HG03432 (cell line): ENCODE measurements around the gene DPPA5.

Source experiments
- ATAC-seq: cut with Tn5 transposase; IDR thresholded peaks from one replicate; pipeline ENCODE4 v1.9.1; 2021; ENCODE audit warnings: mild to moderate bottlenecking, moderate library complexity; ENCODE audit not compliant: unreplicated experiment

DPPA5 gene

DNA sequence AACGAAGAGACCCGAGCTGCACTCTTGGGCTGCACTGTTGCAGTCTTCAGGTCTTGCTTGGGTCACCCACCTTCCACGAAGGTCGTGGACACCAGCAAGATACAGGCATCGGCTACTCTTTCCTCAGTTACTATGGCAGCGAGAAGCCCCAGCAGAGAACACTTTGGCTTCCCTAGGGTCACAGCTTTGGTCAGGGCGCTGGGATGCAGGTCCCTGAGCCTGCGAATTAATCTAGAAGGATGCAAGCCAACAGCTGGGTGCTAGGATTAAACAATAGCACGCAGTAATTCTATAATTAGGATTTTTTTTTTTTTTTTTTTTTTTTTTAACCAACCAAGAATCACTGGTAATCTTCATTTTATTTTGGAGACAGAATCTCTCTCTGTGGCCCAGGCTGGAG lies 10.5 kb upstream of the DPPA5 start:
- no peak for ATAC-seq

DNA sequence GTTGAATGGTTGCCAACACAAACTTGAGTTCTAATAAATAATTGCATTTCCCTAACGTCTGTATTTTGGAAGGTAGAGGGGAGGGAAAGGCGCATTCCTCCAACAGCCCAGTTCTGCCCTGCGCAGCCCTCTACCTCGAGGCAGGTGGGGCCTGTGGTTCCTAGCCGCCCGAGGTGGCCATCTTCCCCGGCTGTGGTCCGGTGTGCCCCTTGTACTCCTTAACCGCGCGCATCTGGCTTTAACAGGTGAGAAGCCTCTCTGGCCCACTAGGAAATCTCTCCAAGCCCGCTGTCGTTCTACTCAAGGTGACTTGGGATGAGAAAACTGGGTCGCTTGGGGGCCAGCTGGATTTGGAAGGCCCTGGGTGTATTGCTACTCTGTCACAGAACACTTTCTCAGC lies 10.0 kb upstream of the DPPA5 start:
- ATAC-seq = no peak

GRCh38 chr6:73363537-73363875 lies 9.4 kb upstream of the DPPA5 start:
- ATAC-seq = no peak

GRCh38 chr6:73362869-73363536 lies 8.9 kb upstream of the DPPA5 start:
- no peak for ATAC-seq

DNA sequence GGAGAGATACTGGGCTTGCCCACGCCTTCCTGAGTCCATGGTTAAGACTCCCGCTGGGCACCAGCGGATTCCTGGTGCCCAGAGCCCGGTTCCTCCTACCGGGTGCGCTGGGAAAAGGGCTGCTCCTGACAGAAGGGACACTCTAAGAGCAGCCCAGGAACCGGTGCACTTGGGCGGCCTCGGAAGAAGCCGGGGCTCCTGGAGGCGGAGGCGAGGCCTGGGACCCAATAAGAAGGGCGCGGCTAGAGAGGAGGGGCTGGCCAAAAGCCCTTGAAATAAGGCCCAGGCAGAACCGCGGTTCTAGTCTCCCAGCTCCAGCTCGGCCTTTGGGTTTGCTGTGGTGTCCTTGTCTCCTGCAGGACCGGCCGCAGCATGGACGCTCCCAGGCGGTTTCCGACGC lies 8.3 kb upstream of the DPPA5 start, which contains the start of gene KHDC3L:
TSS of gene KHDC3L (plus strand) at position 301 of the 400 bp plus-strand sequence. CDS start at position 373, 72 bp downstream.
- ATAC-seq = no peak

DNA sequence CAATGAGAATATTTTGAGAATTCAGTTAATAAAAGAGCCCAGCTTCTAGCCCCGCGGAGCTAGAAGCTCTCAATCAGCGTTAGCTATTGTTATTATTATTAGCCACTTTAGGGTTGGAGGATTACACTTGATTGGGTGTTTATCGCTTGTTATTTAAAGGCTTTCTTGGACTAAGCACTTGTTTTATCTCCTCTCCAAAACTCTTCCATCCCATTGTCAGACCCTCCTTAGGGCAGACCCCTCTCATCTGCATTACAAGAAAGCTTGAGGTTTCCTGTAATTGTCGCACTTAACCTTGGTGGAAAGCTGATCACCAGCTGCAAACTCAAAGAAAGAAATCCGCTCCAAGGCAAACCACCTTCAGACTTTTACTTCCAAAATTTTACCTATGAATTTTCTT lies 4.8 kb downstream of the DPPA5 start:
- ATAC-seq = no peak

GRCh38 chr6:73348550-73349204 lies 5.4 kb downstream of the DPPA5 start:
- no peak for ATAC-seq

DNA sequence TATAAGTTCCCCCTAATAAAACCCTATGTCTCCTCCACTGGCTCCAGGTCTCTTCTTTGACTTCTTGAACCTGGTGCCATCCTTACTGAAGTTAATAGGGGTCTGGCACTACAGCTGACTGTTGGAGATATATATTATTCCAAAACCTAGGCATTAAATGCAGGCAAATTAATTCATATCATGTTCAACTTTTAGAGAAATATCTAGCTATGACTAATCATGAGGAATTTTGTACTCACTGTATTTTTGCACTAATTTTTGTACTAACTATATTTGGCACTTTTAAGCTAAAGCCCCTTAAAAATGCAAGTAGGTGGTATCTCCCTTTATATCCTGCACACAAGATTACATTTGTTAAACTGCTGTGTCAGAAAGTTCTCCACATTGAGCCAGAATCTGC lies 10.9 kb downstream of the DPPA5 start:
- ATAC-seq = no peak

- no peak for ATAC-seq
Observed at GRCh38 chr6:73342174-73342573, 11.9 kb downstream of the DPPA5 start.

- ATAC-seq = no peak
Observed at GRCh38 chr6:73341335-73341734, 12.7 kb downstream of the DPPA5 start.

GRCh38 chr6:73340048-73340447 lies 14.0 kb downstream of the DPPA5 start:
- ATAC-seq = no peak

- peak; percentile 38 for ATAC-seq
Observed at GRCh38 chr6:73339340-73339739, 14.7 kb downstream of the DPPA5 start.

GRCh38 chr6:73329201-73329600 lies 24.9 kb downstream of the DPPA5 start:
- peak; percentile 76 for ATAC-seq

GRCh38 chr6:73328790-73329189 lies 25.3 kb downstream of the DPPA5 start:
- no peak for ATAC-seq

DNA sequence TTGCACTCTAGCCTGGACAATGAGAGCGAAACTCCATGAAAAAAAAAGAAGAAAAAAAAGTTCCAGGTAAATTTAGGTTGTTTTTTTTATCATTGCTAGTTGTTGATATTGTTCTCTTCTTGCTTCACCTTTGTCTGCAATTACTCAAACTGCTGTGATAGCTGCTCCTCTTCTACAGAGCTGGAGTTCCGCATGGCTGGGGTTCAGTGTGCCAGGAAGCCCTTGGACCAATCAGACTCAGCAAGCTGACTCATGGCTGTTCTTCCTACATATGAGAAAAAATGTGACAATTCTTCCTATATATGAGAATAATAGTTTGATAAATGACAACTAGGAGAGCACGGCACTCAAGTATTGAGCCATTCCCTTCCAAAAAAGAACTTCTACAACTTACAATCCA lies 28.4 kb downstream of the DPPA5 start:
- ATAC-seq = no peak

DNA sequence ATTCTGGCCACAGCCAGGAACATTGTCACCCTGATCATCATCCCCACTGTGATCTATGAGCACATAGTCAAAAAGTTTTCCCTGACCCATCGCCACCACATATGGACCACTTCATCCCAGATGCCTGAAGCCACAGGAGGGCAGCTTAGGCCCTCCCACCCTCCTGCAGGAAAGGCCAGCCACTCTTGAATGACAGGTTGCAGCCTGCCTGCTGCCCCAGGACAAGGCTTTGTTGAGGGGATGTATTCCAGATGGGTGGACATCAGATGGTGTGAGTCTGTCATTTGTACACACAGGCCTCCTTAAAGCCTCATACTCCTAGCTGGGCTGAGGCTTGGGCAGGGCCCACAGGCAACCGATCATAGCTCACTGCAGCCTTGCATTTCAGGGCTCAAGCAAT lies 30.8 kb downstream of the DPPA5 start:
- ATAC-seq = no peak

GRCh38 chr6:73314577-73315492 lies 39.2 kb downstream of the DPPA5 start:
- ATAC-seq = no peak

DNA sequence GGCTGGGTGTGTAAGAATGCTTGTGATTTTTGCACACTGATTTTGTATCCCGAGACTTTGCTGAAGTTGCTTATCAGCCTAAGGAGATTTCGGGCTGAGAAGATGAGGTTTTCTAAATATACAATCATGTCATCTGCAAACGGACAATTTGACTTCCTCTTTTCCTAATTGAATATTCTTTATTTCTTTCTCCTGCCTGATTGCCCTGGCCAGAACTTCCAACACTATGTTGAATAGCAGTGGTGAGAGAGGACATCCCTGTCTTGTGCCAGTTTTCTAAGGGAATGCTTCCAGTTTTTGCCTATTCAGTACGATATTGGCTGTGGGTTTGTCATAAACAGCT lies 43.6 kb downstream of the DPPA5 start:
- ATAC-seq = peak; percentile 1

GRCh38 chr6:73309785-73310502 lies 44.1 kb downstream of the DPPA5 start:
- ATAC-seq = peak; percentile 99

DNA sequence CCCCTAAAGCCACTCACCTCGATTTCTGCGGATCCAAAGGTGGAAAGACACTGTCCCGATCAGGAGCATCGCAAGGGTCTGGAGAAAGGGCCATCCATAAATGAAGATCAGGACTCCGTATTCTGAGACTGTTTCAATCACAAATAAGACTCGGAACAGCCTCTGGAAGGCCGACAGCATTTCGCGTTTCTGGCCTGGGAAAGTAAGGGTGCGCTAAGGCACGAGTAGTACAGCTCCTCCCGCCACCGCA lies 44.6 kb downstream of the DPPA5 start:
- ATAC-seq = no peak

GRCh38 chr6:73308712-73309534 lies 45.2 kb downstream of the DPPA5 start:
- no peak for ATAC-seq
